Sigmoid colon (tissue), 7 donors: ENCODE results near the gene NPLOC4. TPM values are rescaled to one million over a fixed set of nuclear protein-coding genes. Genes with fewer than 3 reads are reported as not detected.

ENCODE experiments used
- DNase-seq: peaks from one replicate; pipeline ENCODE4 v3.0.0-alpha.2; 2019
- H3K27ac ChIP-seq, 4 donors: fragments of 200-600 bp; sonication (generic); one replicate each; pipeline ENCODE4 v1.5.1; 2016 to 2019; ENCODE audit warnings: mild to moderate bottlenecking in 1 of 4
- H3K27me3 ChIP-seq, 3 donors: fragments of 200-600 bp; sonication (generic); one replicate each; pipeline ENCODE4 v1.5.1; 2019; ENCODE audit warnings: mild to moderate bottlenecking in 1 of 3
- H3K36me3 ChIP-seq, 4 donors: fragments of 200-600 bp; sonication (generic); one replicate each; pipeline ENCODE4 v1.5.1; 2016 to 2019
- H3K4me1 ChIP-seq, 4 donors: fragments of 200-600 bp; sonication (generic); one replicate each; pipeline ENCODE4 v1.5.1; 2017 to 2019
- H3K4me3 ChIP-seq, 4 donors: fragments of 200-600 bp; sonication (generic); one replicate each; pipeline ENCODE4 v1.5.1; 2017 to 2019; ENCODE audit warnings: mild to moderate bottlenecking in 2 of 4, moderate library complexity in 1 of 4
- H3K9me3 ChIP-seq, 4 donors: fragments of 200-600 bp in 3 of 4; sonication (generic) in 3 of 4; one replicate each; pipeline versions ENCODE4 v1.5.1 to v1.6.1; 2013 to 2019
- EP300 ChIP-seq, 4 donors: sonication (generic); formaldehyde crosslinking; IDR thresholded peaks; one replicate each; pipeline ENCODE4 v1.6.1; 2017; ENCODE audit warnings: antibody characterized with exemption in 4 of 4
- POLR2A ChIP-seq, 2 donors: fragments of 450-650 bp; IDR thresholded peaks; one replicate each; pipeline ENCODE4 v1.6.1; 2016; ENCODE audit warnings: antibody characterized with exemption in 2 of 2, mild to moderate bottlenecking in 2 of 2, moderate library complexity in 2 of 2
- POLR2AphosphoS5 ChIP-seq, 4 donors: sonication (generic); formaldehyde crosslinking; IDR thresholded peaks; one replicate each; pipeline ENCODE4 v1.6.1; 2017; ENCODE audit warnings: antibody characterized with exemption in 4 of 4
- WGBS, 2 donors: extraction: QIAGEN DNeasy Blood & Tissue Kit; methylation state at CpG; one replicate each; pipeline ENCODE4 v1.1.7; 2013; 5-methylcytosine and 5-hydroxymethylcytosine counted together
- intact Hi-C: fragments of 100-400 bp; cut with DNase I; formaldehyde crosslinking; loops from one replicate; pipeline ENCODE4 v1.15.1; 2023
- polyA plus RNA-seq, 3 donors: library from polyadenylated mRNA; stranded (reverse); fragments of 200-250 nt; gene quantifications; one replicate each; pipeline ENCODE4 v1.2.3, GENCODE V29; 2013
- total RNA-seq, 4 donors: library from RNA; depleted of rRNA; stranded (reverse); fragments of >200 nt; gene quantifications; one replicate each; pipeline ENCODE4 v1.1.0, GENCODE V29; 2016
- TF ChIP-seq, protein P1 (sequence below), 4 experiments: fragments of 450-650 bp in 3 of 4; fragments of 200-600 bp in 1 of 4; IDR thresholded peaks; one replicate each; pipeline ENCODE4 v1.5.1; 2016 to 2019; ENCODE audit warnings: antibody characterized with exemption in 4 of 4, mild to moderate bottlenecking in 3 of 4, moderate library complexity in 2 of 4
- donor health status: healthy with polysubstance abuse.
- donor health status: Bipolar disorder and iron deficiency.
- donor health status: healthy.

NPLOC4 gene
- total and polyA plus RNA-seq, 7 donors, result 19.8 to 59.7 (median 51.7) TPM

- Histone ChIP-seq H3K36me3 (no peaks in the 10 kb centered on the region), H3K4me3 (no peak overlapping the region), H3K4me1 (peaks cover 0 to 52% (median 44%) of the 10 kb centered on the region in 4 donors), H3K27ac (no peak overlapping the region), H3K27me3 (peaks cover 19 to 49% (median 49%) of the 10 kb centered on the region in 3 donors), H3K9me3 (no peaks in the 10 kb centered on the region)
- TF ChIP-seq, protein P1, sequence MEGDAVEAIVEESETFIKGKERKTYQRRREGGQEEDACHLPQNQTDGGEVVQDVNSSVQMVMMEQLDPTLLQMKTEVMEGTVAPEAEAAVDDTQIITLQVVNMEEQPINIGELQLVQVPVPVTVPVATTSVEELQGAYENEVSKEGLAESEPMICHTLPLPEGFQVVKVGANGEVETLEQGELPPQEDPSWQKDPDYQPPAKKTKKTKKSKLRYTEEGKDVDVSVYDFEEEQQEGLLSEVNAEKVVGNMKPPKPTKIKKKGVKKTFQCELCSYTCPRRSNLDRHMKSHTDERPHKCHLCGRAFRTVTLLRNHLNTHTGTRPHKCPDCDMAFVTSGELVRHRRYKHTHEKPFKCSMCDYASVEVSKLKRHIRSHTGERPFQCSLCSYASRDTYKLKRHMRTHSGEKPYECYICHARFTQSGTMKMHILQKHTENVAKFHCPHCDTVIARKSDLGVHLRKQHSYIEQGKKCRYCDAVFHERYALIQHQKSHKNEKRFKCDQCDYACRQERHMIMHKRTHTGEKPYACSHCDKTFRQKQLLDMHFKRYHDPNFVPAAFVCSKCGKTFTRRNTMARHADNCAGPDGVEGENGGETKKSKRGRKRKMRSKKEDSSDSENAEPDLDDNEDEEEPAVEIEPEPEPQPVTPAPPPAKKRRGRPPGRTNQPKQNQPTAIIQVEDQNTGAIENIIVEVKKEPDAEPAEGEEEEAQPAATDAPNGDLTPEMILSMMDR (IDR thresholded peaks at IDR 0.05), result no peak
- TF ChIP-seq POLR2A (IDR thresholded peaks at IDR 0.05), result no peak
- TF ChIP-seq POLR2AphosphoS5 (IDR thresholded peaks at IDR 0.05), result no peak
- no peak for TF ChIP-seq EP300 (IDR thresholded peaks at IDR 0.05)
- intact Hi-C loops, result no loop called here
- WGBS, 2 donors, result 72 to 85% methylated on average over 26 of the region's 26 CpGs
- DNase-seq, result no peak
Measured at GRCh38 chr17:81522491-81523401, 114.2 kb downstream of the NPLOC4 start.

- Histone ChIP-seq H3K4me1 (peaks cover 0 to 69% (median 61%) of the 10 kb centered on the region in 4 donors), H3K27ac (peak overlapping the region in 1 of 4 donors; percentile 100), H3K36me3 (no peaks in the 10 kb centered on the region), H3K9me3 (no peaks in the 10 kb centered on the region), H3K27me3 (peaks cover 3 to 24% (median 24%) of the 10 kb centered on the region in 3 donors), H3K4me3 (no peak overlapping the region)
- 58 to 71% methylated on average over 14 of the region's 14 CpGs for WGBS, 2 donors
- intact Hi-C loops, result no loop called here
- no peak for TF ChIP-seq POLR2A (IDR thresholded peaks at IDR 0.05)
- TF ChIP-seq, protein P1 (IDR thresholded peaks at IDR 0.05), result no peak
- TF ChIP-seq POLR2AphosphoS5 (IDR thresholded peaks at IDR 0.05), result no peak
- no peak for TF ChIP-seq EP300 (IDR thresholded peaks at IDR 0.05)
- no peak for DNase-seq
Measured at GRCh38 chr17:81520021-81520901, 116.7 kb downstream of the NPLOC4 start.

DNA sequence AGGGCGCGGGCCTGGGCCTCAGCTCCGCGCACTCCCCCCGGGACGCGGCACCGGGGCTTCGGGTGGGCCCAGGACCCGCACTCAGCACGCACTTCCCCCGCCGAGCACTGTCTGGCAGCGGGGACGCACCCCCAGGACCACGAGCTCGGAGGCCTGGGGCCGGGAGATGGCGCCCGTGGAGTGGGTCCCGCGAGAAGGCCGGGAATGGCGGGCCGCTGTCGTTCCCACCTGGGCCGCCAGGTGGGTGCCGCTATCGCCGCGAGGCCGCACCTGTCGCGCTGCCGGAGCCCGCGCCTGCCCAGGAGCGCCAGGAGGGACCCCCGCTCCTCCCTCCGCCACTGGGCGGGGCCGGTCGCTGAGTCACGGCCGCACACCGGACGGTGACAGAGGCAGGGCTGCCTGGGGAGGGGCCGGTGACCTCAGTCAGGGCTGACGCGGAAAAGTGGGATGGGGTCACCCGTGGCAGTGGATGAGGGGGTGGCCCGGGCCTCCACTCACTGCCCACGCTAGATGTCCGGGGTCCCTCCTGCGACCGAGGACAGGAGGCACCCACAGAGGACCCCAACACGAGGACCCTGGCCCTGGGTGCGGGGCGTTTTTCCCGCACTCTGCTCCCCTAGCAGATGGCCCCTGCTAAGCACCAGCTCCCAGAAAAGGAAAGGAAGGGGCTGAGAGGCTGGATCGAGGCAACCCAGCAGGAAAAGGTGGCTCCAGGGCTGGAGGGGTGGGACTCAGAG is 117.5 kb downstream of the NPLOC4 start:
- H3K9me3 ChIP-seq, result no peaks in the 10 kb centered on the region
- H3K27me3 ChIP-seq, result peaks cover 3 to 18% (median 17%) of the 10 kb centered on the region in 3 donors
- H3K36me3 ChIP-seq, result no peaks in the 10 kb centered on the region
- intact Hi-C loops, result no loop called here
- H3K4me3 ChIP-seq, result peak overlapping the region; percentile 5 to 99 (median 92)
- TF ChIP-seq, protein P1 (IDR thresholded peaks at IDR 0.05), result peak in 3 of 4 experiments; percentile 40 to 64 (median 40)
- no peak for TF ChIP-seq POLR2AphosphoS5 (IDR thresholded peaks at IDR 0.05)
- H3K4me1 ChIP-seq, result peaks cover 0 to 70% (median 61%) of the 10 kb centered on the region in 4 donors
- WGBS, 2 donors, result 2 to 4% methylated on average over 60 to 61 of the region's 61 CpGs
- H3K27ac ChIP-seq, result peak overlapping the region; percentile 99 to 100 (median 100)
- no peak for DNase-seq

GRCh38 chr17:81518785-81519283 is 118.1 kb downstream of the NPLOC4 start:
- no peak for TF ChIP-seq POLR2A (IDR thresholded peaks at IDR 0.05)
- TF ChIP-seq POLR2AphosphoS5 (IDR thresholded peaks at IDR 0.05), result peak in 1 of 4 donors; percentile 39
- Histone ChIP-seq H3K9me3 (no peaks in the 10 kb centered on the region), H3K4me3 (peak overlapping the region; percentile 5 to 99 (median 92)), H3K27me3 (peaks cover 3 to 11% (median 11%) of the 10 kb centered on the region in 3 donors), H3K36me3 (no peaks in the 10 kb centered on the region), H3K27ac (peak overlapping the region; percentile 99 to 100 (median 100)), H3K4me1 (peaks cover 0 to 71% (median 58%) of the 10 kb centered on the region in 4 donors)
- 1% methylated on average over 47 of the region's 47 CpGs for WGBS, 2 donors
- intact Hi-C loops, result no loop called here
- DNase-seq, result no peak
